ENCODE data around the gene TMEM69.

DNA sequence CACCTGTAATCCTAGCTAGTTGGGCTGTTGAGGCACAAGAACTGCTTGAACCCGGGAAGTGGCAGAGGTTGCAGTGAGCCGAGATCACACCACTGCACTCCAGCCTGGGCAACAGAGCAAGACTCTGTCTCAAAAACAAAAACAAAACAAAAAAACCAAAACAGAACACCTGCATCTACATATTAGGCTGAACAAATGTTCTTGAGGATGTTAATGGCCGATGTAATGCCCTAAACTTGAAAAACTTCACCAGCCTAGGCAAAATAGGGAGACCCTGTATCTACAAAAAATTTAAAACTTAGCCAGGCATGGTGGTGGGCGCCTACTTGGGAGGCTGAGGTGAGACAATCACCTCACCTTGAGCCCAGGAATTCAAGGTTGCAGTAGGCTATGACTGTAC is 19.5 kb upstream of the TMEM69 start:
- TF ChIP-seq, protein P1, sequence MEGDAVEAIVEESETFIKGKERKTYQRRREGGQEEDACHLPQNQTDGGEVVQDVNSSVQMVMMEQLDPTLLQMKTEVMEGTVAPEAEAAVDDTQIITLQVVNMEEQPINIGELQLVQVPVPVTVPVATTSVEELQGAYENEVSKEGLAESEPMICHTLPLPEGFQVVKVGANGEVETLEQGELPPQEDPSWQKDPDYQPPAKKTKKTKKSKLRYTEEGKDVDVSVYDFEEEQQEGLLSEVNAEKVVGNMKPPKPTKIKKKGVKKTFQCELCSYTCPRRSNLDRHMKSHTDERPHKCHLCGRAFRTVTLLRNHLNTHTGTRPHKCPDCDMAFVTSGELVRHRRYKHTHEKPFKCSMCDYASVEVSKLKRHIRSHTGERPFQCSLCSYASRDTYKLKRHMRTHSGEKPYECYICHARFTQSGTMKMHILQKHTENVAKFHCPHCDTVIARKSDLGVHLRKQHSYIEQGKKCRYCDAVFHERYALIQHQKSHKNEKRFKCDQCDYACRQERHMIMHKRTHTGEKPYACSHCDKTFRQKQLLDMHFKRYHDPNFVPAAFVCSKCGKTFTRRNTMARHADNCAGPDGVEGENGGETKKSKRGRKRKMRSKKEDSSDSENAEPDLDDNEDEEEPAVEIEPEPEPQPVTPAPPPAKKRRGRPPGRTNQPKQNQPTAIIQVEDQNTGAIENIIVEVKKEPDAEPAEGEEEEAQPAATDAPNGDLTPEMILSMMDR (IDR thresholded peaks at IDR 0.05; ENCODE audit: low read length) = no peak
- TF ChIP-seq EZH2 (IDR thresholded peaks at IDR 0.05; ENCODE audit: borderline replicate concordance, low read length) = no peak
